DND-41 (cell line): ENCODE data around the gene COL8A1.

ENCODE experiments used
- ATAC-seq: fragments of 200-7000 bp; cut with Tn5 transposase; 3 replicates; pipeline ENCODE4 v1.9.1; 2021; ENCODE audit warnings: low read depth; ENCODE audit not compliant: insufficient read depth
- DNase-seq: peaks from one replicate; pipeline ENCODE4 v3.0.0-alpha.2; 2020
- H2AFZ ChIP-seq: 2 replicates; pipeline ENCODE4 v1.6.0; 2012; ENCODE audit warnings: low read depth, low read length
- H3K27ac ChIP-seq: 2 replicates; pipeline ENCODE4 v1.5.1; 2012; ENCODE audit warnings: low read length, inconsistent platforms
- H3K27me3 ChIP-seq: fragments of 200-600 bp; sonication (generic); 2 replicates; pipeline ENCODE4 v1.6.0; 2012; ENCODE audit warnings: low read length, mild to moderate bottlenecking, inconsistent platforms; ENCODE audit not compliant: insufficient read depth, poor library complexity
- H3K36me3 ChIP-seq: 2 replicates; pipeline ENCODE4 v1.5.1; 2012; ENCODE audit warnings: low read length, inconsistent platforms; ENCODE audit not compliant: insufficient read depth
- H3K4me1 ChIP-seq: 2 replicates; pipeline ENCODE4 v1.5.1; 2012; ENCODE audit warnings: mild to moderate bottlenecking, low read length; ENCODE audit not compliant: insufficient read depth
- H3K4me2 ChIP-seq: 2 replicates; pipeline ENCODE4 v1.6.0; 2012; ENCODE audit warnings: mild to moderate bottlenecking, moderate library complexity, low read length, inconsistent platforms; ENCODE audit not compliant: insufficient read depth
- H3K4me3 ChIP-seq, 2 experiments: fragments of 200-600 bp in 1 of 2; shearing (Covaris generic) in 1 of 2; 2 replicates each; pipeline ENCODE4 v1.5.1; 2012 to 2016; ENCODE audit warnings: inconsistent platforms in 2 of 2, low read length in 2 of 2, mild to moderate bottlenecking in 2 of 2, low read depth in 1 of 2, moderate library complexity in 1 of 2
- H3K79me2 ChIP-seq: 2 replicates; pipeline ENCODE4 v1.6.0; 2012; ENCODE audit warnings: low read length, inconsistent platforms; ENCODE audit not compliant: insufficient read depth
- H3K9ac ChIP-seq: 2 replicates; pipeline ENCODE4 v1.6.0; 2012; ENCODE audit warnings: low read depth, mild to moderate bottlenecking, inconsistent platforms, low read length, moderate library complexity
- H3K9me3 ChIP-seq: 2 replicates; pipeline ENCODE4 v1.5.1; 2012; ENCODE audit warnings: low read length, moderate library complexity, mild to moderate bottlenecking, inconsistent platforms; ENCODE audit not compliant: insufficient read depth, severe bottlenecking
- H4K20me1 ChIP-seq: 2 replicates; pipeline ENCODE4 v1.6.0; 2012; ENCODE audit warnings: low read length; ENCODE audit not compliant: insufficient read depth
- CTCF ChIP-seq: IDR thresholded peaks from 2 replicates; pipeline ENCODE4 v1.5.1; 2012; ENCODE audit warnings: borderline replicate concordance, low read length, moderate library complexity, mild to moderate bottlenecking; ENCODE audit not compliant: poor library complexity, severe bottlenecking; ENCODE audit errors: extremely low read depth
- EZH2 ChIP-seq: IDR thresholded peaks from 3 replicates; pipeline ENCODE4 v1.6.1; 2012; ENCODE audit warnings: borderline replicate concordance, low read depth, mild to moderate bottlenecking, moderate library complexity, low read length, inconsistent platforms; ENCODE audit not compliant: severe bottlenecking

COL8A1 gene

GRCh38 chr3:99809565-99809964 lies 171.2 kb downstream of the COL8A1 start:
- H3K4me1 ChIP-seq: no peaks in the 10 kb centered on the region
- no peak overlapping the region for H2AFZ ChIP-seq
- ATAC-seq: no peak

GRCh38 chr3:99810403-99810802 lies 172.0 kb downstream of the COL8A1 start:
- Histone ChIP-seq H4K20me1 (no peaks in the 10 kb centered on the region), H3K27me3 (no peaks in the 10 kb centered on the region), H3K9ac (no peak overlapping the region), H2AFZ (no peak overlapping the region), H3K9me3 (no peaks in the 10 kb centered on the region), H3K79me2 (no peaks in the 10 kb centered on the region), H3K4me3 (no peak overlapping the region), H3K27ac (no peak overlapping the region), H3K36me3 (no peaks in the 10 kb centered on the region), H3K4me2 (no peak overlapping the region), H3K4me1 (no peaks in the 10 kb centered on the region)
- TF ChIP-seq EZH2 (no peak), CTCF (no peak)
- ATAC-seq: no peak
- DNase-seq: no peak

More at GRCh38 chr3:99809565-99809964, 171.2 kb downstream of the COL8A1 start:
- H3K9me3 ChIP-seq: peaks cover 7% of the 10 kb centered on the region
- no peak overlapping the region for H3K4me2 ChIP-seq
- no peak overlapping the region for H3K27ac ChIP-seq
- H3K79me2 ChIP-seq: no peaks in the 10 kb centered on the region
- H3K4me3 ChIP-seq: no peak overlapping the region
- H3K27me3 ChIP-seq: no peaks in the 10 kb centered on the region
- no peak for DNase-seq
- H3K9ac ChIP-seq: no peak overlapping the region
- H4K20me1 ChIP-seq: no peaks in the 10 kb centered on the region
- H3K36me3 ChIP-seq: no peaks in the 10 kb centered on the region
- no peak for TF ChIP-seq CTCF

- peak overlapping the region; percentile 66 for H2AFZ ChIP-seq
- H3K4me3 ChIP-seq: peak overlapping the region; percentile 68 to 69
- peaks cover 23% of the 10 kb centered on the region for H3K4me1 ChIP-seq
- DNase-seq (no peak), ATAC-seq (no peak)
- H3K4me2 ChIP-seq: peak overlapping the region; percentile 77
- no peaks in the 10 kb centered on the region for H4K20me1 ChIP-seq
- H3K27me3 ChIP-seq: no peaks in the 10 kb centered on the region
- H3K9ac ChIP-seq: peak overlapping the region; percentile 59
- H3K9me3 ChIP-seq: no peaks in the 10 kb centered on the region
- H3K36me3 ChIP-seq: no peaks in the 10 kb centered on the region
- peaks cover 19% of the 10 kb centered on the region for H3K79me2 ChIP-seq
- peak overlapping the region; percentile 75 for H3K27ac ChIP-seq
- TF ChIP-seq EZH2 (no peak), CTCF (no peak)
Measured at GRCh38 chr3:99817047-99817436, 178.6 kb downstream of the COL8A1 start.
